Naive thymus-derived CD4-positive, alpha-beta T cell (primary cell): Measurements from ENCODE around the gene POTEH. TPM values are rescaled to one million over a fixed set of nuclear protein-coding genes. Genes with fewer than 3 reads are reported as not detected.
"Not testable (repeated sequence)": the region's sequence is repeated elsewhere in the genome, so short reads cannot be mapped to it uniquely, and the experiment has no call there.

Source experiments
- ATAC-seq: fragments of 150-1000 bp; cut with Tn5 transposase; 2 replicates; pipeline ENCODE4 v1.10.0; 2021; ENCODE audit warnings: mild to moderate bottlenecking, moderate library complexity
- CTCF ChIA-PET: fragments of 350-600 bp; sonication (Branson Sonifier 250); formaldehyde crosslinking; loops from one replicate; lab custom pipeline; 2021; ENCODE audit warnings: antibody characterized with exemption; lab: Charles Lee
- POLR2A ChIA-PET: fragments of 350-600 bp; sonication (Branson Sonifier 250); formaldehyde crosslinking; loops from one replicate; lab custom pipeline; 2021; ENCODE audit warnings: antibody characterized with exemption, inconsistent platforms; lab: Charles Lee
- DNase-seq, 9 donors: peaks; one replicate each; pipeline versions ENCODE4 v3.0.0 to v3.0.0-alpha.2; 2020 to 2022; ENCODE audit warnings: mixed read lengths in 1 of 9
- H3K27ac ChIP-seq: one replicate; pipeline ENCODE4 v1.7.0; 2013; ENCODE audit warnings: mild to moderate bottlenecking, low read depth, low read length, moderate library complexity
- H3K27me3 ChIP-seq, 2 donors: one replicate each; pipeline ENCODE4 v1.7.0; 2013; ENCODE audit warnings: low read length in 2 of 2, mild to moderate bottlenecking in 2 of 2, moderate library complexity in 2 of 2; ENCODE audit not compliant: control insufficient read depth in 2 of 2, insufficient read depth in 2 of 2
- H3K36me3 ChIP-seq, 3 experiments: 1 replicate in 2 of 3; 2 replicates in 1 of 3; pipeline ENCODE4 v1.7.0; 2013; ENCODE audit warnings: low read length in 3 of 3, mild to moderate bottlenecking in 3 of 3, moderate library complexity in 1 of 3; ENCODE audit not compliant: insufficient read depth in 3 of 3, control insufficient read depth in 2 of 3
- H3K4me1 ChIP-seq, 2 donors: one replicate each; pipeline ENCODE4 v1.7.0; 2013; ENCODE audit warnings: low read length in 2 of 2, mild to moderate bottlenecking in 2 of 2, moderate library complexity in 1 of 2; ENCODE audit not compliant: control insufficient read depth in 2 of 2, insufficient read depth in 2 of 2
- H3K4me3 ChIP-seq: 2 replicates; pipeline ENCODE4 v1.7.0; 2013; ENCODE audit warnings: mild to moderate bottlenecking, low read length
- H3K9me3 ChIP-seq, 3 experiments: 1 replicate in 2 of 3; 2 replicates in 1 of 3; pipeline ENCODE4 v1.7.0; 2013; ENCODE audit warnings: low read length in 3 of 3; ENCODE audit not compliant: control insufficient read depth in 2 of 3
- H3K27ac Mint-ChIP-seq, 9 donors: one replicate each; pipeline ENCODE4 v1.8.0; 2020 to 2022; ENCODE audit warnings: mixed read lengths in 9 of 9, mild to moderate bottlenecking in 8 of 9, moderate library complexity in 5 of 9, inconsistent platforms in 2 of 9
- H3K27me3 Mint-ChIP-seq, 5 donors: one replicate each; pipeline ENCODE4 v1.8.0; 2021 to 2022; ENCODE audit warnings: mixed read lengths in 5 of 5, mild to moderate bottlenecking in 1 of 5
- H3K36me3 Mint-ChIP-seq, 5 donors: one replicate each; pipeline ENCODE4 v1.8.0; 2020 to 2022; ENCODE audit warnings: mixed read lengths in 5 of 5, mild to moderate bottlenecking in 3 of 5, inconsistent platforms in 1 of 5
- H3K4me1 Mint-ChIP-seq, 7 donors: one replicate each; pipeline ENCODE4 v1.8.0; 2020 to 2022; ENCODE audit warnings: mixed read lengths in 7 of 7, mild to moderate bottlenecking in 3 of 7, inconsistent platforms in 1 of 7
- H3K4me3 Mint-ChIP-seq, 10 donors: one replicate each; pipeline ENCODE4 v1.8.0; 2020 to 2022; ENCODE audit warnings: mild to moderate bottlenecking in 10 of 10, mixed read lengths in 10 of 10, moderate library complexity in 6 of 10, inconsistent platforms in 2 of 10
- H3K9me3 Mint-ChIP-seq, 11 donors: one replicate each; pipeline ENCODE4 v1.8.0; 2020 to 2022; ENCODE audit warnings: mixed read lengths in 11 of 11, mild to moderate bottlenecking in 4 of 11, inconsistent platforms in 1 of 11, moderate library complexity in 1 of 11
- intact Hi-C, 2 donors: fragments of 100-400 bp; cut with micrococcal nuclease; formaldehyde crosslinking; loops; one replicate each; pipeline ENCODE4 v1.15.1; 2023
- polyA plus RNA-seq, 2 donors: library from polyadenylated mRNA; unstranded; fragments of 300-500 nt; fragmentation: Illumina TruSeq; gene quantifications; one replicate each; pipeline ENCODE4 v1.2.3, GENCODE V29; 2021
- total RNA-seq, 6 experiments: library from RNA in 5 of 6; stranded (reverse) in 5 of 6; gene quantifications; 1 replicate in 5 of 6; 2 replicates in 1 of 6; pipeline ENCODE4 v1.2.3 and lab custom pipeline; 2021 to 2026

Gene POTEH
- total and polyA plus RNA-seq, 7 experiments from 2014 or later: not detected

GRCh38 chr22:15731023-15731422 is 41.2 kb downstream of the POTEH start:
- H3K27me3 Mint-ChIP-seq, H3K9me3 ChIP-seq, ATAC-seq, H3K9me3 Mint-ChIP-seq, POLR2A ChIA-PET, H3K4me3 ChIP-seq, H3K4me3 Mint-ChIP-seq, H3K27ac Mint-ChIP-seq, H3K36me3 Mint-ChIP-seq, CTCF ChIA-PET, H3K4me1 ChIP-seq, H3K27ac ChIP-seq, H3K4me1 Mint-ChIP-seq, intact Hi-C loops, DNase-seq, H3K27me3 ChIP-seq, H3K36me3 ChIP-seq: not testable (repeated sequence)

GRCh38 chr22:15734411-15734810 is 44.6 kb downstream of the POTEH start:
- CTCF ChIA-PET: not testable (repeated sequence)

GRCh38 chr22:15738157-15738908 is 48.5 kb downstream of the POTEH start:
- POLR2A ChIA-PET, H3K36me3 Mint-ChIP-seq, H3K4me1 Mint-ChIP-seq, H3K9me3 ChIP-seq, ATAC-seq, H3K27me3 Mint-ChIP-seq, H3K4me3 Mint-ChIP-seq, H3K36me3 ChIP-seq, H3K9me3 Mint-ChIP-seq, H3K27me3 ChIP-seq, H3K4me1 ChIP-seq, H3K4me3 ChIP-seq, H3K27ac Mint-ChIP-seq, CTCF ChIA-PET, intact Hi-C loops, DNase-seq, H3K27ac ChIP-seq: not testable (repeated sequence)

More at GRCh38 chr22:15734411-15734810, 44.6 kb downstream of the POTEH start:
- H3K27me3 Mint-ChIP-seq, H3K9me3 Mint-ChIP-seq, intact Hi-C loops, H3K36me3 Mint-ChIP-seq, H3K4me1 Mint-ChIP-seq, ATAC-seq, H3K4me3 Mint-ChIP-seq, H3K4me3 ChIP-seq, H3K27ac Mint-ChIP-seq, H3K27ac ChIP-seq, H3K4me1 ChIP-seq, POLR2A ChIA-PET, H3K9me3 ChIP-seq, H3K36me3 ChIP-seq, DNase-seq, H3K27me3 ChIP-seq: not testable (repeated sequence)

DNA sequence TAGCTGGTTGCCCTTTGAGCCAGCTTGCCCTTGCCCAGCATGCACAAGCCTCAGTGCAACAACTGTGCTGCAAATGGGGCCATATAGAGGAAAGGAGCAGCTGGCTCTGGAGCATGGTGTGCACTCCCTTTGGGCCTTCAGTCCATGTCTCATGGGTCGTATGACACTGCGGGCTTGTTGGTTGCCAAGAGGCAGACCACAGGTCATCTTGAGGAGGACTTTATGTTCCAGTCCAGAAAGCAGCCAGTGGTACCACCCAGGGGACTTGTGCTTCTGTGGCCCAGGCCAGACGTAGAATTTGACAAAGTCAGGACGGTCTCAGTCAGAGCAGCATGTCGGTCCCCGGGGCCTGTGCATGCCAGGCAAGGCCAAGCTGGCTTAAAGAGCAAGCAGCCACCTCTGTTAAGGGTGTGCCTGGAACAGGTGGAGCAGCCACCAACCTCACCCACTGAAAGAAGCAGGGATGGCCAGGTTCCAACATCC is 49.1 kb downstream of the POTEH start:
- H3K36me3 Mint-ChIP-seq, DNase-seq, CTCF ChIA-PET, H3K27me3 Mint-ChIP-seq, H3K9me3 ChIP-seq, H3K27ac Mint-ChIP-seq, POLR2A ChIA-PET, H3K27me3 ChIP-seq, H3K4me3 Mint-ChIP-seq, ATAC-seq, H3K4me3 ChIP-seq, H3K9me3 Mint-ChIP-seq, intact Hi-C loops, H3K4me1 Mint-ChIP-seq, H3K4me1 ChIP-seq, H3K27ac ChIP-seq, H3K36me3 ChIP-seq: not testable (repeated sequence)

- DNase-seq, CTCF ChIA-PET, H3K36me3 ChIP-seq, H3K4me1 ChIP-seq, POLR2A ChIA-PET, H3K4me3 ChIP-seq, H3K27ac Mint-ChIP-seq, H3K4me1 Mint-ChIP-seq, intact Hi-C loops, H3K36me3 Mint-ChIP-seq, H3K9me3 ChIP-seq, H3K9me3 Mint-ChIP-seq, H3K27me3 Mint-ChIP-seq, H3K27me3 ChIP-seq, H3K27ac ChIP-seq, H3K4me3 Mint-ChIP-seq: not testable (repeated sequence)
- peak; percentile 18 for ATAC-seq
Observed at GRCh38 chr22:15747636-15748323, 58.0 kb downstream of the POTEH start.

DNA sequence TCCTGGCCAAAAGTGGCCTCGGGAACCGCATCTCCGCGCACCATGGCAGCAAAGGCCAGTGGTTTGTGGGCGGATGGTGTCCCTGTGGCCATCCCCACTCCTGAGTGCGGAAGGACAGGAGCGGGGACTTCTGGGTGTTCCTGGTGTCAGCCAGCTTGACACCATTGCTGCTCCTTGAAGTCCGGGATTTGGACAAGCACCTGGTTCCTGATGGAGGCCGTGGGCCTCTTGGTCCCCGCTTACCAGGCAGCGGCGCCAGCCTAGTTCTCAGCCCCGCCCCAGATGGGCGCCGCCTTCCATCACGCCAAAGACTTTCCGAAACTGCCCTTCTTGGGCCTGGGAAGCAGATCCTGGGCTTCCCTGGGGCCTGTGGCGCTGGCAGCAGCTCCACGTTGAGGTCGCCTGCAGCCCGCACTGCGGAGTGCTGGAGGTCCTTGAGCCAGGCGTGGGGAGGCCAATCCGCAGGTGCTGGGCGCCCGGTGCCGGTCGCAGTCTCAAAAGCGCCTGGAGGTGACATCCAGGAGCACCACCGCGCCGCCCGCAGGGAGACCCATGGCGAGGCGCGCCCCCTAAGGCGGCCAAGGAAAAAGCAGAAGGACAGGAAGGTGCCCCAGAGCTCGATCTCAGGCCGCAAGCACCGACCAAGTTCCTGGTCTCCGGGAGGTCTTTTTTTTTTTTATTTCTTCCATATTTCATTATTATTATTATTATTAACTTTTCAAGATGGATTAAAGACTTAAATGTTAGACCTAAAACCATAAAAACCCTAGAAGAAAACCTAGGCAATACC is 59.5 kb downstream of the POTEH start:
- H3K9me3 ChIP-seq, H3K4me1 Mint-ChIP-seq, POLR2A ChIA-PET, H3K36me3 ChIP-seq, intact Hi-C loops, H3K27me3 ChIP-seq, DNase-seq, H3K4me1 ChIP-seq, H3K4me3 Mint-ChIP-seq, ATAC-seq, H3K4me3 ChIP-seq, H3K27ac Mint-ChIP-seq, H3K27me3 Mint-ChIP-seq, H3K9me3 Mint-ChIP-seq, H3K36me3 Mint-ChIP-seq, CTCF ChIA-PET, H3K27ac ChIP-seq: not testable (repeated sequence)
